GM12873 (cell line): ENCODE measurements around the gene CP.

Source experiments
- CTCF ChIP-seq: IDR thresholded peaks from 2 replicates; pipeline ENCODE4 v1.5.1; 2012; ENCODE audit warnings: low read depth, mild to moderate bottlenecking, moderate library complexity, low read length, control low read depth; ENCODE audit not compliant: insufficient read depth; ENCODE audit errors: missing control alignments

Gene CP

GRCh38 chr3:149153402-149153801, 68.2 kb downstream of the CP start:
- TF ChIP-seq CTCF: no peak

GRCh38 chr3:149152420-149152819, 69.2 kb downstream of the CP start:
- no peak for TF ChIP-seq CTCF

- no peak for TF ChIP-seq CTCF
Measured at GRCh38 chr3:149151843-149152242, 69.8 kb downstream of the CP start.

GRCh38 chr3:149150436-149150835, 71.2 kb downstream of the CP start:
- no peak for TF ChIP-seq CTCF

GRCh38 chr3:149145974-149146373, 75.7 kb downstream of the CP start:
- no peak for TF ChIP-seq CTCF

GRCh38 chr3:149145356-149145755, 76.3 kb downstream of the CP start:
- TF ChIP-seq CTCF: no peak

GRCh38 chr3:149142682-149143081, 78.9 kb downstream of the CP start:
- TF ChIP-seq CTCF: no peak
